GM19025 (cell line): ENCODE data around the gene ALAS1.

Source experiments
- ATAC-seq: cut with Tn5 transposase; IDR thresholded peaks from one replicate; pipeline ENCODE4 v1.9.1; 2021; ENCODE audit warnings: mild to moderate bottlenecking, low read depth, moderate library complexity; ENCODE audit not compliant: unreplicated experiment

ALAS1 gene

DNA sequence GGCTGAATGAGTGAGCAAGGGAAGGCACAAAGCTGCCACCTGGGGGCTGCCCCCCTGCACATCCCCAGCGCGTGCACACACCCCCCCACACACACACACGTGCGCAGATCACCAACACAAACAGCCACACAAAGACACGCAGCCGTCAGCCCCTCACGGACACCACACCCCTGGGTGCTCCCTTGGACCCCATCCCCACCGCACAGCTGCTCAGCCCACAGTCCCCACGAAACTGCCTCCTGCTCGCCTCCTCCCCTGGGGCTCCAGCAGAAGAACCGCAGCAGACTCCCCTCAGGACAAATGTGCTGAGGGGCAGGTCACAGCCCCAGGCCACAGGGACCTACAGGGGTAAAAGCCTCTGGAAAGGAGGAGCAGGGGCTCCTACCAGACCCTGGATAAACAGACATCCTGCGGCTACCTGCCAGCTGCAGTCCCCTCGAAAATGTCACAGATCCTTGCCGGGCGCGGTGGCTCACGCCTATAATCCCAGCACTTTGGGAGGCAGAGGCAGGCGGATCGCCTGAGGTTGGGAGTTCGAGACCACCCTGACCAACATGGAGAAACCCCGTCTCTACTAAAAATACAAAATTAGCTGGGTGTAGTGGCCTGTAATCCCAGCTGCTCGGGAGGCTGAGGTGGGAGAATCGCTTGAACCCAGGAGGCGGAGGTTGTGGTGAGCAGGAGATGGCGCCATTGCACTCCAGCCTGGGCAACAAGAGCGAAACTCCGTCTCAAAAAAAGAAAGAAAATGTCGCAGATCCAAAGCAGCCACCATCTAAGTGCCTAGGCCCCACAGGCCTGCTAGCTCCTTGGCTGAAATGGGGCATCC lies 34.5 kb downstream of the ALAS1 start:
- no peak for ATAC-seq

DNA sequence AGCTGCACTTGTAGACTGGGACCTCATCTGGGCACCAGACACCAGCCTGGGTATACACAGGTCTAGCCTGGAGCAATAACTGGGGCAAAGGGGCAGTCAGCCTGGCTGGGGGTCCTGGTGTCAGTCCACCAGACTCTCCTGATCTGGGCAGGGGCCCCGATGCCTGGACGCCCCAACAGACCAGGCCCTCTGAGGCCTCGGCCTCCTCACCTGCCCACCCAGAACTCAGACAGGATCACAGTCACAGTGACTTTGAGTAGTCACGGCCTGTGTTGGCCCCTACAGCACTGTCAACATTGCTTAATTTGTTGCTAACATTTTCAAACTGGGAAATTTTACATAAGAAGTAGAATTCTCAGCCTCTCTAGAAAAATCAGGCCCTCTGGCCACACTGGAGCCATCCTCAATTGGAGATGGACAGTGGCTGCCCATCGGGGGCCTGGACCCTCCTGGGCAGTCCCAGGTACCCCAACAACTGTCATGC lies 35.2 kb downstream of the ALAS1 start:
- no peak for ATAC-seq

DNA sequence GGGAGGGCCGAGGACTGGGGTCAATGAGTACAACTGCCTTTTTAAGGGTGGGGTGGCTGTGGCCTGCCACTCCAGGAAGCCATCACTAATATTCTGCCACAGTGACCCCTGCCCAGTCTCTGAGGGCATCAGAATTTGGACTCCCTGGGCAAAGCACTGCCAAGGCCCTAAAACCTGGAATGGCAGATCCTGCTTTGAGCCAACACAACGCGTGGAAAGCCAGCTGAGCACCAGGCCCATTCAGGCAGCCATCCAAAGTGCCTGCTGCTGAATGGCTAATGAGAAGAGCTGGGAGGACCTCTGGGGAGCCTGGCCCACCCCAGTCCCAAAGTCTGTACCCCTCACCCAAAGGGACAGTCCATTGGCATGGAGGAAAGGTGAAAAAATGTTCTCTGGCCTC lies 36.0 kb downstream of the ALAS1 start:
- no peak for ATAC-seq

DNA sequence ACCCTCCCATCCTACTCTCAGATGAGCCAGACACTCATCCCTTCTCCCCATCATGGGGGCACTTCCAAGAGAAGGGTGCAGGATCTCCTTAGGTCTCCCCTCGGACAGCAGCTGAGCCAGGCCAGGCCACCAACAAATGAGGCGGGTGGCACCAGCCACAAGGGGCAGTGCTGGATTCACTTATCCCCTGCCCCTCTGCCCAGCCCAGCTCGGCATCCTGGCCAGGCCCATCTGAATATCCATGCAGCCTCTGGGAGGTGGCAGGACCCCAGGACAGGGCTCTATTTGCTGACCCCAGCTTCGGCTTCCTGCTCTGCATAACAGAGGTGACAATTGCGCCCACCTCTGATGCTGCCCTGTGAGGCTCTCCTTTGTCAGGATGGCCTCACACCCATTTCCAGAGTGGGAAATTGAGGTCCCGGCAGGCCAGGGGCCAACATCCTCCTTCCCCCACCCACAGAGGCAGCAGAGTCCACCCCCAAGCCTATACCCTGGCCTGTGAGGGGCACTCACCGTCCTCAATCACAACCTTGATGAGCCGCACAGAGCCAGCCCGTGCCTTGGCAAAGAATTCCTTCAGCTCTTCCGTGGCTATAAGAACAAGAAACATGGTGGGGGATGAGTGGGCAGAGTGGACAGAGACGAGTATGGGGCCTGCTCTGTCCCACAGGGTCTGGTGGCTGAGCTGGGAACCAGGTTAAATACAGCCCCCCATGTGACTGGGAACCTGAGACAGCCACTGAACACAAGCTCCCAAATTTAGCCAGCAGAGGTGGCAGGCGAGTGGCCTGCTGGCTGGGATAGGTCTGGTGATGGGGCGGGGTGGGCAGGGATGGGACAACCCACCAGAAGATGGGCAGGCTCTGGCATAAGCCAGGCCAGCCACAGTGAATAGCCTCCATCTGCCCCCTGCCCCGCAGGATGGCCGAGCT lies 36.8 kb downstream of the ALAS1 start:
- no peak for ATAC-seq

DNA sequence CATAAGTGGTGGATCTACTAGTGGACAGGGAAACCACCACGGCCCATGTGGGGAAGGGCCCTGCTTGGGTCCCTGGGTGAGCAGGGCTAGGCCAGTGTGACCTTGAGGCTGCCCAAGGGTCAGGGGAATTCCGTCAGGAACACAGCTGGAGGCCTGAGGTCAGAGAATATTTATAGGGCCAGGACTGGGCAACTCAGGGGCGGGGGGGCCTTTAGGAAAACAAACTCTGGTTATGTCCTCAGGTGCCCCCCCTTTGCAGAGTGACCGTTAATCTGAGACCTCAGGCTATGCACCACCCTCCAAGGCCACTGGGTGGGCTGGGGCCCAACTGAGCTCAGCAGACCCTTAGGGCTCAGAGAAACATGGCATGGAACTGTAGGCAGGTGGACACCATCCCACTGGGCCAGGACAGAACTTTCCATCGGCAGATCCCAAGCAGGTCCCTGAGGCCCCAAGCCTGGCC lies 38.5 kb downstream of the ALAS1 start:
- ATAC-seq, result no peak

DNA sequence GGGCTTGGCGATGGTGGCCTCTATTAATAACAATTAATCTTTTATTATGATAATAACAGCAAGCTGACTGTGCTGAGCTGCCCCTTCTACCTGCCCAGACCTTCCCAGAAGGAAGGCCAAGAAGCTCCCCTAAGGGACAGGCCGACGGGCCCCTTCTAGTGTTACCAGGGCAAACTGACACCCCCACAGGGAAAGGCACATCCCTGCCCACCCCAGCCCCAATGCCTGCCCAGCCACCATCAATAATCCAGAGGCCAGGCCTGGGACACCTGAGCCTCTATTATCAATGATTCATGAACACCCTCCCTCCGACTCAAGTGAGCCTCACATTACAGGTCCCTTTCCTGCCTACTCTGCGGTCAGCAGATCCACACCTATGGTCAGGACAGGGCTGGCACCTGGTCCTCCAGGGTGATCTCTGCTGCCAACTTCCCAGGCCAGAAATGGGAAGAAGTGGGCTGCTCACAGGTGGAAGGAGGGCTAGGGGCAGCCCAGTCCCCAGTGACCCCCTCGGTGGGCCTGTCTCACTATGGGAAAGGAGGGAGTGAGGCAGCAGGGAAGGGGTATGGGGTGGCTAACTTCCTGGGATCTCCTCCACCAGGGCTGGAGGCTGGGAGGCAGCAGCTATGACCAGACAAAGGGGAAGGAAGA lies 39.2 kb downstream of the ALAS1 start:
- ATAC-seq, result no peak

DNA sequence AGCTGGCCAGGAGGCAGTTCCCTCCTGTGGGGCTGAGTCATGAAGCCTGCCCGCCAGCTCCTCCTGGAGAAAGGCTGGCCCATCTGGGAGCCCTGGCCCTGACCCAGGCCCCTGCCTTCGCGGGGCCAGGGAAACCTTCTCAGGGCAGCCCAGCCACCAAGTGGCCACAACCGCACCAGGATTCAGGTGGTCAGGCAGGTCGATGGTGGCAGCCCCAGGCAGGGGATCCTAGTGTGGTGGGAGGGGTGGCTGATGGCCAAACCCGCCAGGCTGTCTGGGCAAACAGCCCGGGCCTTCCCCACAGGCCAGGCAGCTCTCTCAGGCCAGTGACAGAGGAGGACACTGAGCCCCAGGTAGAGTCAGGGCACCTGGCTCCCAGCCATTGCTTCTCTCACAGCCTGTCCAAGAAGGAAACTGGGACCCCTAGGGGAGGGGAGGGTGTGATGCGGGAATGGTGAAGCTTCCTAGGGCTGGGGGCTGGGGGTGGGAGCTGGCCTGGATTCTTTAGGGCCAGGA lies 39.8 kb downstream of the ALAS1 start:
- no peak for ATAC-seq

DNA sequence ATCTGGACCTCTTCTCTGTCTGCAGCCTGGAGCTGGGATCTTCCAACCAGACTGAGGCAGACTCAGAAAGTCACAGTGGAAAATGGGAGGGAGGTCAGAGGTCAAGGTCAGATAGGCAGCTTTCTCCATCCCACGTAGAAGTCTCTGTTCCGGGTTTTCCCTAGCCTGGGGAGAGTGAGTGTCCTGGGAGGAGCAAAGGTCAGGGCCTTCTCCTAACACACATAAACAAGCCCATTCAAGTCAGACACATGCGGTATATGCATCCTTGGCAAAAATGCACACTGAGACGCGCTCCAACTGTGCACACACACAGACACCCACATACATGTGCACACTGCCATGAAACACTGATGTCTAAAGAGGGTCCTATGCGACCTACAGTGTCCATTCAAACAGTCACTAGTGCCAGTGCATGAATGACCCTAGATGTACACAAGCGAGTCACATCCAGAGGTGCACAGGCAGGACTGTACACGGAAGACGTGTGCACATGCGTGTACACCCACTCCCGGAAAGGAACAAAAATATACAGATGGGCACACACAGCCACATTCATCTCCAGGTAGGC lies 40.3 kb downstream of the ALAS1 start:
- ATAC-seq, result peak; percentile 1

GRCh38 chr3:52238761-52239701 lies 41.1 kb downstream of the ALAS1 start, which contains the start of gene TWF2:
Gene TWF2, minus strand, starts transcription at chr3:52239158. Its CDS starts 142 bp downstream, at chr3:52239016.
- ATAC-seq, result peak; percentile 78

GRCh38 chr3:52240059-52240885 lies 42.3 kb downstream of the ALAS1 start:
- no peak for ATAC-seq

GRCh38 chr3:52240886-52241370 lies 43.0 kb downstream of the ALAS1 start:
- no peak for ATAC-seq

DNA sequence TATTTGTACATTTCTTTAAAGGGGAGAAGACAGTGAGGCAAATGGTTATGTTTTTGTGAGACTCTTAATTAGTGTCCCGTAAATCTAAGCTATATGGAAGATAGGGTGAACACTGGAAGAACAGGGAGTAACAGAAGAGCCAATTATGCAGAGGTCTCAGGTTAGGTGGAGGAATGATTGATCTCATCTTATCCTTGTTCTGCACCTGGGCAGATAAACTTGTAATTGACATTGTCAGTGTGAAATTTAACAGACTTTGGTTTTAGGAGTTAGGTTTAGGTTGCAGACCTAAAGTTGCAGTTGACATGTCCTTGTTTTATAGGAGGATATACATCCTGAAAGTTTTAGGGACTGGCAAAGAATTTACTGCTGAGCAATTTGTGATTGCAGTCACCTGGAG lies 44.1 kb downstream of the ALAS1 start:
- no peak for ATAC-seq

- ATAC-seq, result no peak
Observed at GRCh38 chr3:52243791-52244628, 46.0 kb downstream of the ALAS1 start.

DNA sequence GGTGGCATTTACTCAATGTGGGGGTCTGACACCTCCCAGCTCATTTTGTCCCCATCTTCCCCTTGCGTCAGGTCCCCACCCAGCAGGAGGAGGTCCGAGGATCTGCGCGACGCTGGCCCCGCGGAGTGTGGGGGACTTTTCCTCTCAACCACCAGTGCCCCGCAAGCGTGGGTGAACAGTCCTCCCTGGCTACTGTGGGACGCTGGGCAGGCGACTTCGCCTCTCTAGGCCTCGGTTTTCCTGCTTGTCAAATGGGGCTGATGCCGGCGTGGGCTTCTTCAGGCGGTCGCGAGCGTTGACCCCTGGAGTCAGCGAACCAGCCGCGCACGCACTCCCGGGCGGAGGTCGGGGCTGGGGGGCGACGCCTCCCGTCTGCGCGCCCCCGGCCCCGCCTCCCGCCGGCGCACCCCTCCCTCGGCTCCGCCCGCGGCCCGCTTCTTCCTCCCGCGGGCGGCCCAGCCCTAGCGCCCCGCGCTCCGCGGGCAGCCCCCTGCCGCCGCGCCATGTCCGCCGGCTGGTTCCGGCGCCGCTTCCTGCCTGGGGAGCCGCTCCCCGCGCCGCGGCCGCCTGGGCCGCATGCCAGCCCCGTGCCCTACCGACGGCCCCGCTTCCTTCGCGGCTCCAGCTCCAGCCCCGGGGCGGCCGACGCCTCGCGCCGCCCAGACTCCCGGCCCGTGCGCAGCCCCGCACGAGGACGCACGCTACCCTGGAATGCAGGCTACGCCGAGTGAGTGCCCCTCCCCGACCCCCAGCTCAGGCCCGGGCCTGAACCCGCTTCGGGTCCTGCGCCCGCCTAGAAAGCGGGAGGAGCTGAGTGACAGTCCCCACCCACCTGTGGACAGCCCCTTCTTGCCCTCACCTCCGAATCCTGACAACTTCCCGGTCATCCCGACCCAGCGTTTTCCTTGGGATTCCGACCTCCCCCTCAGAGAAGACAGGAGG lies 47.6 kb downstream of the ALAS1 start, which contains the start of gene PPM1M:
TSS of gene PPM1M (plus strand) at position 438 of the 942 bp plus-strand sequence. CDS start at position 504, 66 bp downstream.
- ATAC-seq, result no peak

- ATAC-seq, result no peak
Observed at GRCh38 chr3:52246264-52246620, 48.3 kb downstream of the ALAS1 start.
